ENCODE measurements around the gene ST6GAL1.
A peak's percentile ranks its signal among the peaks of the same experiment; 100 is the strongest.
"Not testable (repeated sequence)": the region's sequence is repeated elsewhere in the genome, so short reads cannot be mapped to it uniquely, and the experiment has no call there.

Gene ST6GAL1

DNA sequence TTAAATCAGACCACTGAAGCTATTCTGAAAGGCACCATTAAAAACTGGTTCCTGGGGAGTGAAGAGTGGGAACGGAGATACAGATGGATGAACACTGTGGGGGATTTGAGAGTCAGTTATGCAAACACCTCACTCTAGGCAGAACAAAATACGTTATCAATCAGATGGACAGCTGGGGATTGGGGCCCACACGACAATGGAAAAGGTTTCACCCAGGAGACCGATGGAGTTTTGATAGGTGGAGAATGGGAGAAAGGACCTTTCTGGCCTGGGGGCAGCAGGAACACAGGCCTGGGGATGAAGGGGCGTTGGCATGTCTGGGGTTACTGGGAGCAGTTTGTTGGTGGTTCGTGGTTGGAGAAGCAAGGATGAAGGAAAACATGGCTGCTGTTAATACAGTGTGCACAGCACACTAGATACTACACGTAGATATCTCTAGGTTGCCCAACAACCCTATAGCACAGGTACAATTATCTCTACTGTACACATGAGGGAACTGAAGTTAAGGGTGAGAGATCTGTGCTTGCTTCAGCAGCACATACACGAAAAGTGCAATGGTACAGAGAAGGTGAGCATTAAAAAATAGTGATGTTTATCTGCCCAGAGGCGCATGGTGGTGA, 16.5 kb downstream of the ST6GAL1 start:
- no peak for DNase-seq

DNA sequence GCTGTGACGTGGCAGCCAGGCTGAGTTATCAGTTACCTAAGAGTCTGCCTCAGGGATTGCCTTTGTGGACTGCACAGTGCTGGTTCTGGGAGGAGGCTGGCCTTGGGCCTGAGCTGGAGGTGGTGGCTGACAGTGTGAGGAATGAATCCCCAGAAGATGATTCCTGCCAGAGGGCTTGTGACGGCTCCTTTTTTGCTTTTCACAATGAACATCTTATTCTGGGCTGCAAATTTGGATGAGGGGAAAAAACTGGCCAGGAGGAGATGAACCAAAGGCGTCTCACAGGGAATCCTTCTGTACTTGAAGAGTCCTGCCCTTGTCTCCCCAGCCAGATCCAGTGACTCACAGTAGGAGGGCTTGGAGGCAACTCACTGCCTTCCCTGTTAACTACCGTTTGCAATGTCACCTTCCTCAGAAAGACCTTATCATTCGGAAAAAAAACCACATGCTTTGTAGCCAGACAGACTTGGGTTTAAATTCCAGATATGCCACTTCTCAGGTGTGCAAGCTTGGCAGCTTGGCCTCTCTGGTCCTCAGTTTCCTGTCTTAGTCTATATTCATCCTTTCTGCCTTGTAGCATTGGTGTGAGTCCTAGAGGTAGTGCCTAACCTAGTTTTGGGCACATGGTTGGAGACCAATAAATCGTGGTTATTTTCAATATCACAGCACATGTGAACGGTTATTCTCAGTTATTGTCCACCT, 19.1 kb downstream of the ST6GAL1 start:
- DNase-seq, result peak; percentile 16

DNA sequence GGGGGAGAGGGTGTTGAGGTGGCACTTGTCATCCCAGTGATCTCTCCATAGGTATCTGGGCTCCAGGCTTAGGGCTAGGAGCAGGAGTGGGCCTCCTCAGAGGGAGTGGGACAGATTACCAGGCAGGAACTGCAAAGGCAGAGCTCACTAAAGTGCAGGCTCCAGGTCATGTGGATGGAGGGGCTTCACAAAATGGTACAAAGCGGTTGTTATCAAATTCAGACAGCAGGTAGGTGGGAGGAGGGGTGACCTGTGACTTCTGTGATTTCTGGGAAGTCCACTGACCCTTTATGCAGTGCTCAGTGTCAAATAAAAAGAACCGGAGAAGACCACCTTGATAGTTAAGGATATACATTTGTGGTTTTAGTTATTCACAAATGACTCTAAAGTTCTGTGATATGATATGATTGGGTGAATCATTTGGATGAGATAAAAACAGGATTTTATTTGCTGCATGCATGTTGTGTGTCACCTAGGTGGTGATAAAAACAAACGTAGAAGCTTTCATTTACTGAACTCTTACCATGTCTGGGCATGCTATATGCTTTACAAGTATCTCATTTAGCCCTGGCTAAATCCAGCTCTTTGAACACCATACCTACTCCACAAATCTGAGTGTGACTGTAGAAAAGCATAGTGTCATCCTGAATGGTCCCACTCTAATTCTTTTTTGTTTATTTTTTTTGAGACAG, 20.2 kb downstream of the ST6GAL1 start:
- DNase-seq, result no peak

DNA sequence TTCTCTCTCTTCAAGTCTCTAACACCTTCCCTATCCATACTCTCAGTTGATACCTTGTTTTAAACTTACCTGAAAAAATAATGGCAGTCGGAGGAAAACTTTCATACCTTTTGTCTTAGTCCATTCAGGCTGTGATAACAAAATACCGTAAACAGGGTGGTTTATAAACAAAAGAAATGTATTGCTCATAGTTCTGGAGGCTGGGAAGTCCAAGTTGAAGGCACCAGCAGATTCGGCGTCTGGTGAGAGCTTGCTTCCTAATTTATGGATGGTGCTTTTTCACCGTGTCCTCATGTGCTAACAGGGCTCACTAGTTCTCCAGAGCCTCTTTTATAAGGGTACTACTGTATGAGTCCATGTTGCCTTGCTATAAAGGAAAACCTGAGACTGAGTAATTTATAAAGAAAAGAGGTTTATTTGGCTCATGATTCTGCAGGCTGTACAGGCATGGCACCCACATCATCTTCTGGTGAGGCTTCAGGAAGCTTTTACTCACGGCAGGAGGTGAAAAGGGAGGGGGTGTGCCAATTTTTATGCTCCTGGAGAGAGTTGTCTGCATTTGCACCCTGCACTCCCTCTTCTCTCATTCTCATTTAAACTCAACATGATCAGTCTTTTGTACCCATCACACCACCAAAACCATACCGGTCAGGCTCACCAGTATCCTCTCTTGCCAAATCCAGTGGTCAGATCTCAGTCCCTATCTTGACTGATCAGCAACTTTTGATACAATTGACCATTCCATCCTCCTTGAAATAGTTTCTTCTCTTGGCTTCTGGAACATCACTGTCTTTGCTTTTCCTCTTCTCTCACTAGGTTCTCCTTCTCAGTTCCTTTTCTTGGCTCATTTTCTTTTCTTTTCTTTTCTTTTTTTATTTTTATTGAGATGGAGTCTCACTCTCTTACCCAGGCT, 21.6 kb downstream of the ST6GAL1 start:
- DNase-seq, result no peak

DNA sequence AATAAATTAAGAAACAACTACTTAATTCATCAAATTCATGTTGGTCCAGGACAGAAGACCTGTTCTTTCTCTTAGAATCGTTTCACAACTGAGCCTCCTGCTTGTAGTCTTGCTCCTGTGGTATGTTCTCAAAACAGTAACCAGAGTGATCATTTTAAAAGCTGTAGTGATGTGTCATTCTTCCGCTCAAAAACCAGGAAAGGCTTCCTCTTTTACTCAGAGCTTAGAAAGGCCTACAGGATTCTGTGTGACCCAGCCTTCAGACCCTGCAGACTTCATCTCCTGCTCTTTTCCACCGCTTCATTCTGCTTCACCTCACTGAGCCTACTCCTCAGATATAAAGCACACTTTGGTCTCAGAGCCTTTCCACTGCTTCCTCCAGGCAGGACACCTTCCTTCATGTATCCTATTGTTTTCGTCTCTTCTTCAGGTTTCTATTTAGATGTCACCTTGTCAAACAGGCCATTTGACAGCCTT, 22.7 kb downstream of the ST6GAL1 start:
- peak; percentile 57 for DNase-seq

DNA sequence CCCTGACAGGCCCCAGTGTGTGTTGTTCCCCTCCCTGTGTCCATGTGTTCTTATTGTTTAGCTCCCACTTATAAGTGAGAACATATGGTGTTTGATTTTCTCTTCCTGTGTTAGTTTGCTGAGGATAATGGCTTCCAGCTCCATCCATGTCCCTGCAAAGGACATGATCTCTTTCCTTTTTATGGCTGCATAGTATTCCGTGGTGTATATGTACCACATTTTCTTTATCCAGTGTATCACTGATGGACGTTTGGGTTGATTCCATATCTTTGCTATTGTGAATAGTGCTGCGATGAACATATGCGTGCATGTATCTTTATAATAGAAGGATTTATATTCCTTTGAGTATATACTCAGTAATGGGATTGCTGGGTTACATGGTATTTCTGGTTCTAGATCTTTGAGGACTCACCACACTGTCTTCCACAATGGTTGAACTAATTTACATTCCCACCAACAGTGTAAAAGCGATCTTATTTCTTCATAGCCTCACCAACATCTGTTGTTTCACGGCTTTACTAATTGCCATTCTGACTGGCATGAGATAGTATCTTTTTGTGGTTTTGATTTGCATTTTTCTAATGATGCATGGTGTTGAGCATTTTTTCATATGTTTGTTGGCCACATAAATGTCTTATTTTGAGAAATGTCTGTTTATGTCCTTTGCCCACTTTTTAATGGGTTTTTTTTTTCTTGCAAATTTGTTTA, 23.8 kb downstream of the ST6GAL1 start:
- peak; percentile 12 for DNase-seq

DNA sequence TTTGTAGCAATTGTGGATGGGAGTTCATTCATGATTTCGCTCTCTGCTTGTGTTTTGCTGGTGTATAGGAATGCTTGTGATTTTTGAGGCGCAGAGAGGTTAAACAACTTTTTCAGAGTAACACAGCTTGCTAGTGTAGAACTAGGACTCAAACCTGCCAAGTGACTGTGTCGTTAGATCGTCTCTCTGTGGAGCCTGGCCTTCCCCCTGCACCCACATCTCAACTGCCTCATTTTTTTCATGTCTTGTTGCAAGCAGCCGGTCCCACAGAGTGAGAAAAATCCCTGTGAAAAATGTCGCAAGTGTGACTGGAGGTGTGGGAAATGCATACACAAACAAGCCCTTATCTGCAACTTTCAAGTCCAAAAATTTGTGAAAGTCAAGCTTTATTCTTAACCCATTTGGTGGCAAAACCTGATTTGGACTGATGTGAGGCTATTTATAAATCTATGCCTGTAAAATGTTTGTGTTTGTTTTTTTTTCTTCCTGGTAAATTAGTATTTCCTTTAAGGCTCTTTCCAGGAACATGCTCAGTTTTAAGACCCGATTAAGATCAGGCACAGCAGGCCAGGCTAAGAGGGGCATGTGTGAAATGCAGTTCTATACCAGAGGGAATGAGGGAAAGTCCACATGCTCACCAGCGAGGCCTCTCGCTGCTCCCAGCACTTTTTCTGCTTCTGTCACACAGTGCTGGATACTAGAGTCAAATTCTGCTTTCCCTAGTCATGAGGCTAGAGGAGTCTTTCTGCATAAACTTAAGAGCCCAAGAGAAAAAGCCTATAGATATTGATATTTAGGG, 25.8 kb downstream of the ST6GAL1 start:
- no peak for DNase-seq

DNA sequence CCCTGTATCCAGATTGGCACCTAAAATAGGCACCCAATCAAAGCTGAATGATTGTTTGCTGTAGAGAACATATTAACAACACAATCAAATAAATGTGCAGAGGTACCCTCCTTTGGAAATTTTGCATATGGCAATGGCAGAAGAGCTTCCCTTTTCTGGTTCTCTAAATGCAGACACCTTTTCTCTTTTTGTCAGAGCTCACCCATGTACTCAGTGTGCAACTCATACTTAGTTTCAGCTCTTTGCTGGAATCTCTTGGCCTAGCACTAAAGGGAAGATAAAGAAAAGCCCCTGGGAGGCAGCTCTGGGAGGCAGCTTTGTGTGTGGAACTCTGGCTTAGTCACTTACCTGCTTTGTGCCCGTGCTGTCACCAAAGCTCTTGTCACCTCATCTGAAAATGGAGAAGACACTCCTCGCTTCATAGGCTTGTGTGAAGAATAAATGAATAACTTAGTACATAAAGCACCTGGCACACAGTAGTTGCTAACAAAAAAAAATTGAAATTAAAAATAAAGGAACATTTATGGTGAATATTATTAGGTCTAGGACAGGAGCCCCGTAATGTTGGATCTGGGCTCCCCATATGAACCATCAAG, 28.8 kb downstream of the ST6GAL1 start:
- no peak for DNase-seq

DNA sequence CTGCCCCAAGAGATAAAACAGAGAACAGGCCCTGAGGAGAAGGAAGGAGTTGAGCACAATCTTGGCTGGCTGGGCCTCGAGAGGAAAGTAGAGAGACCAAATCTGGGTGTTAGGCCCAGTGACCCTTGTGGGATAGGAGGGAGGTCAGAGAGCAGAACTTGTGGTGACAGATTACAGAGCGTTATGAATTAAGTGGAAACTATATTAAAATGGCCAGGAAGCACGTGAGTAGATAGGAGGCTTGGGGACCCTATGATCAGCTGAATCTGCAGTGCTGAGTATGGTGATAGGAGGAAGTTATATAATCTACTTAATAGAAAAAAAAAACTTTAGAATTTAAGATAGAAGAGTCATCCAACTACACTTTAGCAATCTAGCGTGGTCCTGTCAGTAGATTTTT, 30.0 kb downstream of the ST6GAL1 start:
- DNase-seq, result no peak

DNA sequence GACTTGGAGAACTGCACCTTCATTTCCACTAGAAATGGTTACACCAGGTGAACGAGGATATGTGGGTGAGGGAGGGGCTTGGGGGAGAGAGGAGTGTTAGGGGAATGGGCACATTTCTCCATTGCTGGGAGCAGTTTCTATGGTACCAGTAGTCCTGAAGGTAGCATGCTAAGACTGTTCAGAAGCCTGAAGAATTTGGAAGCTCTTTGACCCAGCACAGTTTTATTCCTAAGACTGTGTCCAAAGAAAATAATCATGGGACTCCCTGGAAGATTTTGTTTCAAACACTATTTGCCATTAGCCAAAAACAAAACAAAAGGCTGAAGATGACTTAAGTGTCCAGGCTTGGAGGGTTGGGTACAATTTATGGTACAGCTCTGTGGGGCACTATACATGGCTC, 32.1 kb downstream of the ST6GAL1 start:
- no peak for DNase-seq

DNA sequence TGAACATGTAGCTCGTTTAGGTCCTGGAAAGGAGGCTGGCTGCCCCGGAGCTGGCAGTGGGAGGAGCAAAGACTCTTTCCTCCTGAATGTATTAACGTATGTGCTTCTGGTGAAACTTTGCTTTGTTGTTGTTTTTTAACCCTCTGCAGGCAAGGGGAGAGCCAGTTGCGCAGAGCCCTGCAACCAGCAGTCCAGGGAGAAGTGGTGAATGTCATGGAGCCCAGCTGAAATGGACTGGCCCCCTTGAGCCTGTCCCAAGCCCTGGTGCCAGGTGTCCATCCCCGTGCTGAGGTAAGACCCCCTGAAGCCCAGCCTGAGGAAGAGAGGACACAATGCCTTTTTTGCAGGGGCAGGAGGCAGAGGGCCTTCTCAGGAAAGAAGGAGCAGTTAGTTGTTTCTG, 33.3 kb downstream of the ST6GAL1 start:
- no peak for DNase-seq

DNA sequence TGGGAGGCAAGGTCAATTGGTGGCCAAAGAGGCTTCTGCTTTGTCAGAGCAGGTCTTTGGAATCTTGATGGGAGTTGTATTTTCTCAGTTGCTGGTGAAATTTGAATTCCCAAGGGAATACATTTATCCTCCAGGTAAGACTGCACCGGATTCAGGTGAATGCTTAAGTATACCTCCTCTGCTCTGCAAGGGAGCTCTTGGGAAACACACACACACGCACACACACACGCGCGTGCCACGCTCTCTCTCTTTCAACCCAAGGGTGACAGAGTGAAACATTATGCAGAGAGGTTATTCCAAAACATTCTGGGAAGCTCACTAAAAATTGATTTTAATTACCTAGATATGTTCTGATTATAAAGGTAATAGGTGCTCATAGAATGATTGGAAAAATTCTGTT, 33.7 kb downstream of the ST6GAL1 start:
- no peak for DNase-seq

DNA sequence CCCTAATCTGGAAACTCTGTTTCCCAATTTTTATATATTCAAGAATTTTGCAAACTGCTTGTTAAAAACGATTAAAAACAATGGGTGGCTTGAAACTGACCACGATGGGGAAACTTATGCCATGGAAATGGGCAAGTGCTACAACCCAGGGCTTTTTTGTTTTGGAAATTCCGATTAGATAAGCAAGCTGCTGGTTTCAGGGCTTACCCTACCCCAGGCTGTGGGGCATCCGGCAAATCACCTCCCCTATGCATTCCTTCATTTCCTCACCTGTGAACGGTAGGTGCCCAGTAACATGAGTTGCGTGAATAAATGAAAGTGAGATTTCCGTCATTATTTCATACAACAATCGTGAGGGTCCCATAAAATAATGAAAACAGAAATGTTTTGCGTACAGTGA, 34.3 kb downstream of the ST6GAL1 start:
- no peak for DNase-seq

DNA sequence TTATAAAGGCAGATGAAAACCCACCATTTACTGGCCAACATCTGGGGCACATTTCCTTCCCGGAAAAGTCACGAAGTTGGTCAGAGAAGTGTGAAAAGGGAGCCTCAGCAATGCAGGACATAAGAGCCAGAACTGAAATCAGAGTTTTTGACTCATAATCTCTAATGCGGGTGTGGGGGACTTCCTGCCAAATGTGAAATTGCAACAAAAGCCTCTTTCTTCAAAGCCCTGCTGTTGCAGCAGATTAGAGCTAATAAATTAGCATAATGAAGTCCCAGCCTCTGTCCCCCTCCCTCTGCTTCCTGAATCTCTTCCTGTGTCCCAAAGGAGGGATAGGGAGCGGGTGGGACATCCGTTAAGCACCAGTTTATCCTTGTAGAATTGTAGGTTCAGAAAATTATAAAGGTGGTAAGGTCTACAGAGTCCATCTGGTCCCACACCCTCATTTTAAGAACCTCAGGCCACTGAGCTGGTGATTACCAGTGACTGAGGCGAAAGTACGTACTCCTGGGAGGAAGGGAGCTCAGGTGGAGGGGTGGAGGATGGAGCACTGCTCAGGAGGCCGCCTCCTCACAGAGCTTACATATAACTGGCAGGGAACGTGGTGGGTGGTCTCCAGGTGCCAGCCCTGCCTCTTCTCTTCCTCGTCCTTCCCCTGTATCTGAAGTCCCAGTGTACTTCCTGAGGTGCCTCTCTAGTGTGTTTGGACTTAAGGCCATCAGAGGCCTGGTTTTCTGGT, 35.0 kb downstream of the ST6GAL1 start:
- DNase-seq, result peak; percentile 10

DNA sequence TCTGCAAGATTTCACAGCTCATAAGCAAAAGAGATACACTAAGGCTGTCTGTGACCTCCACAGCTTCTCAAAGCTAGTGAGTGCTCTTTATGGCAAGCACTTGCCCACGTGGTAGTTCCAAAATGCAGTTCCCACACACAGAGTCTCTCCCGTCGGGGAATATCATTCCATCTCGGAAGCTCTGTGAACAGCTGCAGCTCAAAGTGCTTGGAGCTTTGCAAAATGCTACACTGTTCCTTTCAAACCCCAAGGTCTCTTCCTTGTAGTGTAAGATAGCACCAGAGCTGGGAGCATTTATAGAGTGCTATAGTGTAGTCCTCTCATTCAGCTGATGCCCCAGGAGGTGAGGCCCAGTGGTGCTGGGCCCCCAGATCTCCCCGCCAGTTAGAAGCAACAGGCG, 36.1 kb downstream of the ST6GAL1 start:
- DNase-seq, result no peak

DNA sequence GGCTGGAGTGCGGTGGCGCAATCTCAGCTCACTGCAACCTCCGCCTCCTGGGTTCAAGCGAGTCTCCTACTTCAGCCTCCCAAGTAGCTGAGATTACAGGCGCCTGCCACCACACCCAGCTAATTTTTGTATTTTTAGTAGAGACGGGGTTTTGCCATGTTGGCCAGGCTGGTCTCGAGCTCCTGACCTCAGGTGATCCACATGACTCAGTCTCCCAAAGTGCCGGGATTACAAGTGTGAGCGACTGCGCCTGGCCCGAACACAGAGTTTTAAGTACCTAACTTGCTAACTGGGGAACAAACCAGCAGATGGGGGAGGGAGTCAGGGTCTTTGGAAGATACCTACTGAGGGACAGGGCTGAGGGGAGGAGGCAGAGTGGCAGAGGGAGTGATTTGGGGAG, 36.9 kb downstream of the ST6GAL1 start:
- DNase-seq, result not testable (repeated sequence)

DNA sequence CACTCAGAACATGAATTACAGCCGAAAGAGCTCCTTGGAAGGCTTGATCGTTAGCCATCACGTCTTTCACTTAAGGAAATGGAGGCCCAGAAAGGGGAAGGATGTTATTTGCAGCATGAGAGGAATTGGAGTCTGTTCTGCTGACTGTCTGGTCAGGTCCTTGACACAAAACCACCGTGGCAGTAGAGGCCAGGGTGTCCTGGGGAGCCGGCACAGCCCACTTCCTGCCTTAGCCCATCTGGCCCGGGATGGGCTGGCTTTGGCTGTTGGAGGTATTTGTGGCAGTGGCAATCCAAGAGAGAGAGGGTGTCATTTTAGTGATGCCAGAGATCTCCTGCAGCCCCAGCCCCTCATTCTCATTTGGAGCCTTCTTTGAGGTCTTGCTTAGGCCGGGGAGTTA, 37.4 kb downstream of the ST6GAL1 start:
- DNase-seq, result peak; percentile 43

DNA sequence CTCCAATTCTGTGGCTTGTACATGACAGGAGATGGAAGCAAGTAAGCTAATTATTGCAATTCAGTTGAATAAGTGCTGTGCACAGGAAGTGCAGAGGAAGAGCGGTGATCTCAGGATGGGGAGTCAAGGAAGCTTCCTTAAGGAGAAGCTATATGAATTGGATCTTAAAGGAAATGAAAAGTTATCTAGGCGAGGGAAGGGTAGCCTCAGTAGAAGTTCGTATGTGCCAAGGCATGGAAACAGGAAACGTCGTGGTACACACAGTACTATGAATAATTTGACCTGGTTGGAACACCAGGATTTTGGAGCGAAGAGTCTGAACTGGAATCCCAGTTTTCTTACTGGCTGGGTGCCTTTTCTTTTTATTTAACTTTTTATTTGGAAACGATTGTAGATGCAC, 39.3 kb downstream of the ST6GAL1 start:
- no peak for DNase-seq

DNA sequence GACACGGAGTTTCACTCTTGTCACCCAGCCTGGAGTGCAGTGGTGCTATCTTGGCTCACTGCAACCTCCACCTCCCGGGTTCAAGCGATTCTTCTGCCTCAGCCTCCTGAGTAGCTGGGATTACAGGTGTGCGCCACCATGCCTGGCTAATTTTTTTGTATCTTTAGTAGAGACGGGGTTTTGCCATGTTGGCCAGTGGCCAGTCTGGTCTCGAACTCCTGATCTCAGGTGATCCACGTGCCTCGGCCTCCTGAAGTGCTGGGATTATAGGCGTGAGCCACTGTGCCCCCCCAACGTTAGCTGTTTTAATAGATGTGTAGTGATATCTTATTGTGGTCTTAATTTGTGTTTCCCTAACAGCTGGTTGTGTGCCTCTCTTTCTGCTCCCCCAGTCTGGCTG, 40.8 kb downstream of the ST6GAL1 start:
- not testable (repeated sequence) for DNase-seq

DNA sequence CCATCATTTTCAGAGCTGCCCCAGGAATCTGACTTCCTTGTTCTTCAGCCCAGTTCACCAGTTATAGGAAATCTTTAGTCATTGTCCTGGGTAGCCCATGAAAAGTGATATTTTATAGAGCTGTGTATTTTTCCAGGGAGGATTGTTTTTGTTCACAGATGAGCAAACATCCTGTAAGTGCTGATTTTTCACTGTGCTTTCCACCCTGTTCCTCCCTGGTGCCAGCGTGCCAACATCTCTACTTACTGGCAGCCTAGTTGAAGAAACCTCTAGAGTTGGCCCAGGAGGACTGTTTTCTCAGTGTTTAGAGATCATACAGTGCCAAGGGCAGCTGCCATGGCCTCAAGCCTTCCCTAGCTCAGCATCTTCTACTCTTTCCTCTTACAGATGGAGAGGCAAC, 41.3 kb downstream of the ST6GAL1 start:
- DNase-seq, result no peak
